HCT116 (cell line): ENCODE measurements around the gene OVOL2. TPM values are rescaled to one million over a fixed set of nuclear protein-coding genes. Genes with fewer than 3 reads are reported as not detected.

Source experiments
- ATAC-seq: fragments of 200-7000 bp; cut with Tn5 transposase; 2 replicates; pipeline ENCODE4 v1.9.1; 2020; ENCODE audit warnings: mild to moderate bottlenecking, moderate library complexity
- BruUV-seq: library from RNA; stranded (reverse); fragments of 400-500 nt; replicated peaks from 2 replicates; lab custom pipeline; 2021; lab: Mats Ljungman, UMichigan
- CTCF ChIA-PET: fragments of 300-600 bp; sonication (Branson Sonifier 250); formaldehyde crosslinking; loops from one replicate; lab custom pipeline; 2021; ENCODE audit warnings: antibody characterized with exemption; lab: Charles Lee
- POLR2A ChIA-PET: fragments of 300-600, 350-600 bp; sonication (Branson Sonifier 250); formaldehyde crosslinking; loops from one replicate; lab custom pipeline; 2021; ENCODE audit warnings: antibody characterized with exemption; lab: Charles Lee
- RAD21 ChIA-PET, 2 experiments: fragments of 300-600 bp; sonication (Branson Sonifier 250); formaldehyde crosslinking; loops; one replicate each; lab custom pipeline; 2023; ENCODE audit warnings: low total read pairs in 2 of 2; ENCODE audit not compliant: uncharacterized antibody in 2 of 2, unreplicated experiment in 2 of 2, low non-redundant PET in 1 of 2; lab: Charles Lee
- DNase-seq: peaks from one replicate; pipeline ENCODE4 v3.0.0-alpha.2; 2010; ENCODE audit warnings: low read depth, low spot score
- H2AFZ ChIP-seq: fragments of 200-600 bp; shearing (Covaris generic), sonication (generic); 2 replicates; pipeline ENCODE4 v1.6.1; 2017; ENCODE audit warnings: low read depth, mixed run types, mixed read lengths, antibody characterized with exemption, low read length; ENCODE audit not compliant: poor library complexity, severe bottlenecking
- H3K27ac ChIP-seq: 2 replicates; pipeline ENCODE4 v1.5.1; 2012; ENCODE audit warnings: low read depth, low read length
- H3K27me3 ChIP-seq: fragments of 200-600 bp; sonication (generic); 2 replicates; pipeline ENCODE4 v1.6.1; 2016; ENCODE audit warnings: mixed run types, low read length, mixed read lengths; ENCODE audit not compliant: insufficient read depth
- H3K36me3 ChIP-seq, 2 experiments: fragments of 200-500 bp in 1 of 2; fragments of 200-600 bp in 1 of 2; sonication (Bioruptor generic) in 1 of 2; sonication (generic) in 1 of 2; 2 replicates each; pipeline versions ENCODE4 v1.5.1 to v1.6.1; 2014 to 2016; ENCODE audit warnings: low read length in 2 of 2, inconsistent platforms in 1 of 2, mixed read lengths in 1 of 2, mixed run types in 1 of 2; ENCODE audit not compliant: insufficient read depth in 2 of 2, control insufficient read depth in 1 of 2
- H3K4me1 ChIP-seq, 2 experiments: fragments of 200-600 bp in 1 of 2; sonication (generic) in 1 of 2; 2 replicates each; pipeline versions ENCODE4 v1.5.1 to v1.6.1; 2012 to 2017; ENCODE audit warnings: low read length in 2 of 2, inconsistent platforms in 1 of 2, mild to moderate bottlenecking in 1 of 2, mixed read lengths in 1 of 2, mixed run types in 1 of 2, moderate library complexity in 1 of 2; ENCODE audit not compliant: insufficient read depth in 2 of 2, control insufficient read depth in 1 of 2
- H3K4me2 ChIP-seq: fragments of 200-600 bp; sonication (generic); 2 replicates; pipeline ENCODE4 v1.6.1; 2017; ENCODE audit warnings: mixed run types, low read length, mixed read lengths
- H3K4me3 ChIP-seq, 2 experiments: fragments of 200-600 bp in 1 of 2; sonication (generic) in 1 of 2; replicated peaks in 1 of 2; 2 replicates each; pipeline ENCODE4 v1.5.1; 2011 to 2016; ENCODE audit warnings: low read length in 2 of 2, control low read depth in 1 of 2, low read depth in 1 of 2, mild to moderate bottlenecking in 1 of 2, mixed read lengths in 1 of 2, mixed run types in 1 of 2
- H3K79me2 ChIP-seq: fragments of 200-600 bp; sonication (generic); 2 replicates; pipeline ENCODE4 v1.6.1; 2017; ENCODE audit warnings: mild to moderate bottlenecking, mixed run types, low read length, moderate library complexity, mixed read lengths; ENCODE audit not compliant: insufficient read depth
- H3K9ac ChIP-seq: fragments of 200-600 bp; sonication (generic); 2 replicates; pipeline ENCODE4 v1.6.1; 2016; ENCODE audit warnings: low read length, mixed read lengths
- H3K9me2 ChIP-seq: fragments of 200-600 bp; sonication (generic), shearing (Covaris generic); 2 replicates; pipeline ENCODE4 v1.6.1; 2017; ENCODE audit warnings: mixed run types, mild to moderate bottlenecking, moderate library complexity; ENCODE audit not compliant: insufficient read depth
- H3K9me3 ChIP-seq, 2 experiments: fragments of 200-500 bp in 1 of 2; fragments of 200-600 bp in 1 of 2; sonication (Bioruptor generic) in 1 of 2; sonication (generic) in 1 of 2; 2 replicates each; pipeline ENCODE4 v1.6.1; 2014 to 2017; ENCODE audit warnings: low read length in 2 of 2, mixed read lengths in 2 of 2, inconsistent platforms in 1 of 2, low read depth in 1 of 2, mild to moderate bottlenecking in 1 of 2, mixed run types in 1 of 2, moderate library complexity in 1 of 2; ENCODE audit not compliant: control insufficient read depth in 1 of 2, insufficient read depth in 1 of 2
- H4K20me1 ChIP-seq: fragments of 200-600 bp; sonication (generic), shearing (Covaris generic); 2 replicates; pipeline ENCODE4 v1.6.1; 2017; ENCODE audit warnings: mixed run types, mild to moderate bottlenecking, moderate library complexity; ENCODE audit not compliant: insufficient read depth
- CBX3 ChIP-seq: IDR thresholded peaks from 2 replicates; pipeline ENCODE4 v1.6.1; 2012; ENCODE audit warnings: low read depth
- EGR1 ChIP-seq: IDR thresholded peaks from 2 replicates; pipeline ENCODE4 v1.6.1; 2012; ENCODE audit warnings: low read depth
- FOSL1 ChIP-seq: IDR thresholded peaks from 2 replicates; pipeline ENCODE4 v1.6.1; 2012; ENCODE audit warnings: low read depth
- POLR2A ChIP-seq: IDR thresholded peaks from 2 replicates; pipeline ENCODE4 v1.7.0; 2011; ENCODE audit warnings: borderline replicate concordance; ENCODE audit not compliant: insufficient read depth, insufficient read length; ENCODE audit errors: extremely low read depth
- POLR2AphosphoS5 ChIP-seq: IDR thresholded peaks from 2 replicates; pipeline ENCODE4 v1.6.1; 2011; ENCODE audit warnings: mild to moderate bottlenecking, low read depth, low read length, moderate library complexity
- YY1 ChIP-seq: IDR thresholded peaks from 2 replicates; pipeline ENCODE4 v1.6.1; 2011; ENCODE audit warnings: low read length, low read depth, moderate library complexity, mild to moderate bottlenecking; ENCODE audit not compliant: insufficient replicate concordance; ENCODE audit errors: extremely low read depth
- ZFX ChIP-seq: fragments of 450-650 bp; IDR thresholded peaks from 2 replicates; pipeline ENCODE4 v1.6.1; 2017
- intact Hi-C: fragments of 100-400 bp; cut with micrococcal nuclease; formaldehyde crosslinking; loops from 2 replicates; pipeline ENCODE4 v1.10.0; 2022
- total RNA-seq: library from RNA; stranded (reverse); gene quantifications from one replicate; pipeline ENCODE4 v1.2.1, GENCODE V29; 2021; ENCODE audit not compliant: unreplicated experiment
- TF ChIP-seq, protein P1 (sequence below), 3 experiments: fragments of 200-600 bp in 1 of 3; sonication (generic) in 1 of 3; IDR thresholded peaks in 2 of 3; conservative IDR thresholded peaks in 1 of 3; 2 replicates each; pipeline ENCODE4 v1.5.1; 2012 to 2017; ENCODE audit warnings: low read depth in 2 of 3, low read length in 2 of 3, antibody characterized with exemption in 1 of 3, borderline replicate concordance in 1 of 3, control low read depth in 1 of 3, mild to moderate bottlenecking in 1 of 3, mixed read lengths in 1 of 3, mixed run types in 1 of 3, moderate library complexity in 1 of 3; ENCODE audit not compliant: insufficient read depth in 1 of 3
- TF ChIP-seq, protein P2 (sequence below): IDR thresholded peaks from 2 replicates; pipeline ENCODE4 v1.6.1; 2012
- TF ChIP-seq, protein P3 (sequence below): IDR thresholded peaks from 2 replicates; pipeline ENCODE4 v1.6.1; 2012; ENCODE audit warnings: low read depth

OVOL2 gene
- total RNA-seq, 1 experiment from 2014 or later, result 0.86 TPM

DNA sequence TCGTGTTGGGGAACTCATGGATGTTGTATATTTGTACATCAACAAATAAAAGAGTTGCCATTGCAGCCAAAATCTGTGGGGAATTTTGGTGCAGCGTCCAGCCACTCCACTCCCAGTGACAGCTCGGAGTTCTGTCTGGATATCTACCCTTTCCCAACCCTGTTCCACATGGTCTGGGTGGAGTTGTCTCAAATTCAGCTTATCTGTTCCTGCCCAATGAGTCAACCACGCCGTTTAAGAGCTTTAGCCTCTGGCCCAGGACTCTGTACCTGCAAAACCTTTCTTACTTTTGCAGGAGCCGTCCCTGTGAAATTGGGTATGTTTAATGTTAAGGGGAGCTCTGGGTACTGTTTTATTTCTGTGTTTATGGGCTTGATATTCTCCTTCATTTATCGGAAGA lies 33.9 kb upstream of the OVOL2 start:
- ChIA-PET CTCF (no interaction called here), POLR2A (no interaction called here)
- no peak for ATAC-seq

DNA sequence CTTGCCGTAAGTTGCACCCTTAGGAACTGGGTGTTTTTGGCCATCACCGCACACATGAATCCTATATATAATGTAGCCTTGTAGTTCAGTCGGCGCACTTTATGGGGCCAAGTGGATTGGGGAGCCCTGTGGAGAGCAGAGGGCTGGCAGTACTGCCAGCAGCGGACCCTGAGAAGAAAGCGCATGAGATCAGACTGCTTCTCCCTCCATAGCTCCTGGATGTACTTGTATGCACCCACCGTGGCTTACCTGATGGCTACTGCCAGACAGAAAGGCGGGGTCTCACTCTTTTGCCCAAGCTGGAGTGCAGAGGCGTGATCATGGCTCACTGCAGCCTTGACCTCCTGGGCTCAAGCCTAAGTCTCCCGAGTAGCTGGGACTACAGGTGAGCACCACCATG lies 32.8 kb upstream of the OVOL2 start:
- H3K4me1 ChIP-seq, result no peaks in the 10 kb centered on the region
- H2AFZ ChIP-seq, result no peak overlapping the region
- no peaks in the 10 kb centered on the region for H4K20me1 ChIP-seq
- H3K27me3 ChIP-seq, result no peaks in the 10 kb centered on the region
- intact Hi-C loops, result no loop called here
- H3K9ac ChIP-seq, result no peak overlapping the region
- H3K27ac ChIP-seq, result no peak overlapping the region
- H3K9me3 ChIP-seq, result no peaks in the 10 kb centered on the region
- CTCF ChIA-PET, result no interaction called here
- no peak overlapping the region for H3K4me2 ChIP-seq
- H3K9me2 ChIP-seq, result no peaks in the 10 kb centered on the region
- POLR2A ChIA-PET, result no interaction called here
- no peaks in the 10 kb centered on the region for H3K36me3 ChIP-seq
- ATAC-seq (no peak), DNase-seq (no peak)
- RAD21 ChIA-PET, result no interaction called here
- no peak overlapping the region for H3K4me3 ChIP-seq
- no peaks in the 10 kb centered on the region for H3K79me2 ChIP-seq
- no TSS peak for BruUV-seq
- TF ChIP-seq POLR2AphosphoS5 (no peak), EGR1 (no peak), CBX3 (no peak), POLR2A (no peak)
- TF ChIP-seq, protein P1, sequence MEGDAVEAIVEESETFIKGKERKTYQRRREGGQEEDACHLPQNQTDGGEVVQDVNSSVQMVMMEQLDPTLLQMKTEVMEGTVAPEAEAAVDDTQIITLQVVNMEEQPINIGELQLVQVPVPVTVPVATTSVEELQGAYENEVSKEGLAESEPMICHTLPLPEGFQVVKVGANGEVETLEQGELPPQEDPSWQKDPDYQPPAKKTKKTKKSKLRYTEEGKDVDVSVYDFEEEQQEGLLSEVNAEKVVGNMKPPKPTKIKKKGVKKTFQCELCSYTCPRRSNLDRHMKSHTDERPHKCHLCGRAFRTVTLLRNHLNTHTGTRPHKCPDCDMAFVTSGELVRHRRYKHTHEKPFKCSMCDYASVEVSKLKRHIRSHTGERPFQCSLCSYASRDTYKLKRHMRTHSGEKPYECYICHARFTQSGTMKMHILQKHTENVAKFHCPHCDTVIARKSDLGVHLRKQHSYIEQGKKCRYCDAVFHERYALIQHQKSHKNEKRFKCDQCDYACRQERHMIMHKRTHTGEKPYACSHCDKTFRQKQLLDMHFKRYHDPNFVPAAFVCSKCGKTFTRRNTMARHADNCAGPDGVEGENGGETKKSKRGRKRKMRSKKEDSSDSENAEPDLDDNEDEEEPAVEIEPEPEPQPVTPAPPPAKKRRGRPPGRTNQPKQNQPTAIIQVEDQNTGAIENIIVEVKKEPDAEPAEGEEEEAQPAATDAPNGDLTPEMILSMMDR (IDR thresholded peaks at IDR 0.05 in 2 of 3, conservative IDR thresholded peaks at IDR 0.05 in 1 of 3; ENCODE audit: borderline replicate concordance in 1 of 3, insufficient read depth in 1 of 3, low read depth in 2 of 3, low read length in 2 of 3), result no peak
- TF ChIP-seq, protein P2, sequence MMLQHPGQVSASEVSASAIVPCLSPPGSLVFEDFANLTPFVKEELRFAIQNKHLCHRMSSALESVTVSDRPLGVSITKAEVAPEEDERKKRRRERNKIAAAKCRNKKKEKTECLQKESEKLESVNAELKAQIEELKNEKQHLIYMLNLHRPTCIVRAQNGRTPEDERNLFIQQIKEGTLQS, result no peak

More for the DNA sequence above, 33.9 kb upstream of the OVOL2 start:
- Histone ChIP-seq H3K4me3 (no peak overlapping the region), H4K20me1 (no peaks in the 10 kb centered on the region), H3K4me1 (no peaks in the 10 kb centered on the region), H3K4me2 (no peak overlapping the region), H3K9me3 (no peaks in the 10 kb centered on the region), H3K79me2 (no peaks in the 10 kb centered on the region), H3K27ac (no peak overlapping the region), H3K9me2 (no peaks in the 10 kb centered on the region), H3K27me3 (no peaks in the 10 kb centered on the region), H3K9ac (no peak overlapping the region), H3K36me3 (no peaks in the 10 kb centered on the region), H2AFZ (no peak overlapping the region)
- RAD21 ChIA-PET, result no interaction called here
- intact Hi-C loops, result no loop called here
- DNase-seq, result no peak
- no peak for TF ChIP-seq ZFX
- no peak for TF ChIP-seq CBX3
- TF ChIP-seq, protein P3, sequence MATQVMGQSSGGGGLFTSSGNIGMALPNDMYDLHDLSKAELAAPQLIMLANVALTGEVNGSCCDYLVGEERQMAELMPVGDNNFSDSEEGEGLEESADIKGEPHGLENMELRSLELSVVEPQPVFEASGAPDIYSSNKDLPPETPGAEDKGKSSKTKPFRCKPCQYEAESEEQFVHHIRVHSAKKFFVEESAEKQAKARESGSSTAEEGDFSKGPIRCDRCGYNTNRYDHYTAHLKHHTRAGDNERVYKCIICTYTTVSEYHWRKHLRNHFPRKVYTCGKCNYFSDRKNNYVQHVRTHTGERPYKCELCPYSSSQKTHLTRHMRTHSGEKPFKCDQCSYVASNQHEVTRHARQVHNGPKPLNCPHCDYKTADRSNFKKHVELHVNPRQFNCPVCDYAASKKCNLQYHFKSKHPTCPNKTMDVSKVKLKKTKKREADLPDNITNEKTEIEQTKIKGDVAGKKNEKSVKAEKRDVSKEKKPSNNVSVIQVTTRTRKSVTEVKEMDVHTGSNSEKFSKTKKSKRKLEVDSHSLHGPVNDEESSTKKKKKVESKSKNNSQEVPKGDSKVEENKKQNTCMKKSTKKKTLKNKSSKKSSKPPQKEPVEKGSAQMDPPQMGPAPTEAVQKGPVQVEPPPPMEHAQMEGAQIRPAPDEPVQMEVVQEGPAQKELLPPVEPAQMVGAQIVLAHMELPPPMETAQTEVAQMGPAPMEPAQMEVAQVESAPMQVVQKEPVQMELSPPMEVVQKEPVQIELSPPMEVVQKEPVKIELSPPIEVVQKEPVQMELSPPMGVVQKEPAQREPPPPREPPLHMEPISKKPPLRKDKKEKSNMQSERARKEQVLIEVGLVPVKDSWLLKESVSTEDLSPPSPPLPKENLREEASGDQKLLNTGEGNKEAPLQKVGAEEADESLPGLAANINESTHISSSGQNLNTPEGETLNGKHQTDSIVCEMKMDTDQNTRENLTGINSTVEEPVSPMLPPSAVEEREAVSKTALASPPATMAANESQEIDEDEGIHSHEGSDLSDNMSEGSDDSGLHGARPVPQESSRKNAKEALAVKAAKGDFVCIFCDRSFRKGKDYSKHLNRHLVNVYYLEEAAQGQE, result no peak
- TF ChIP-seq YY1, result no peak
- no peak for TF ChIP-seq FOSL1
- no peak for TF ChIP-seq POLR2AphosphoS5
- no TSS peak for BruUV-seq
